K562 (cell line): Measurements from ENCODE around the gene PRMT6. TPM values are rescaled to one million over a fixed set of nuclear protein-coding genes. Genes with fewer than 3 reads are reported as not detected.

Experiments used
- ARID1B ChIP-seq: fragments of 450-650 bp; IDR thresholded peaks from 2 replicates; pipeline ENCODE4 v1.6.1; 2016; ENCODE audit warnings: antibody characterized with exemption, mild to moderate bottlenecking, inconsistent platforms
- ETV6 ChIP-seq, 3 experiments: fragments of 150-350 bp in 1 of 3; sonication (generic) in 1 of 3; formaldehyde crosslinking in 1 of 3; IDR thresholded peaks; 2 replicates each; pipeline versions ENCODE4 v1.6.1 to v1.8.0; 2014 to 2022; ENCODE audit warnings: borderline replicate concordance in 2 of 3, low read depth in 2 of 3, antibody characterized with exemption in 1 of 3, low read length in 1 of 3, mild to moderate bottlenecking in 1 of 3, missing genetic modification reagents in 1 of 3
- HNRNPUL1 ChIP-seq: fragments of 200-400 bp; formaldehyde crosslinking; IDR thresholded peaks from 2 replicates; pipeline ENCODE4 v1.6.1; 2017; ENCODE audit warnings: low read length
- KAT2B ChIP-seq: IDR thresholded peaks from one replicate; pipeline ENCODE4 v1.6.1; 2012; ENCODE audit warnings: low read depth, mild to moderate bottlenecking, control low read depth, inconsistent platforms, low read length, moderate library complexity
- MEIS2 ChIP-seq: fragments of 450-650 bp; IDR thresholded peaks from 2 replicates; pipeline ENCODE4 v1.6.1; 2014; ENCODE audit warnings: mild to moderate bottlenecking; ENCODE audit not compliant: partially characterized antibody
- NCOA2 ChIP-seq, 2 experiments: fragments of 450-650 bp; IDR thresholded peaks; 2 replicates each; pipeline ENCODE4 v1.6.1; 2018; ENCODE audit warnings: mild to moderate bottlenecking in 2 of 2, moderate library complexity in 1 of 2; ENCODE audit not compliant: partially characterized antibody in 2 of 2
- NR1H2 ChIP-seq: sonication (generic); formaldehyde crosslinking; IDR thresholded peaks from 2 replicates; pipeline ENCODE4 v1.4.0; 2020; ENCODE audit warnings: mild to moderate bottlenecking, missing genetic modification reagents
- PPARD ChIP-seq: fragments of 250-450 bp; sonication (Bioruptor Pico); IDR thresholded peaks from 2 replicates; pipeline ENCODE4 v1.8.0; 2022; ENCODE audit warnings: inconsistent platforms, mild to moderate bottlenecking, moderate library complexity
- PTRF ChIP-seq: fragments of 450-650 bp; IDR thresholded peaks from 2 replicates; pipeline ENCODE4 v1.6.1; 2016; ENCODE audit warnings: mild to moderate bottlenecking, missing genetic modification characterization, missing compliant biosample characterization
- RFX7 ChIP-seq: fragments of 250-450 bp; sonication (Bioruptor Pico); IDR thresholded peaks from 2 replicates; pipeline ENCODE4 v1.5.1; 2021; ENCODE audit warnings: mild to moderate bottlenecking
- SETDB1 ChIP-seq: IDR thresholded peaks from one replicate; pipeline ENCODE4 v1.6.1; 2012; ENCODE audit warnings: low read length, control low read depth, inconsistent platforms
- SIN3A ChIP-seq, 2 experiments: fragments of 150-350 bp in 1 of 2; IDR thresholded peaks; 2 replicates each; pipeline ENCODE4 v1.6.1; 2011 to 2016; ENCODE audit warnings: borderline replicate concordance in 2 of 2, low read depth in 2 of 2, low read length in 2 of 2, mild to moderate bottlenecking in 2 of 2, moderate library complexity in 2 of 2; ENCODE audit not compliant: control insufficient read depth in 1 of 2
- SMARCE1 ChIP-seq: fragments of 450-650 bp; IDR thresholded peaks from 2 replicates; pipeline ENCODE4 v1.7.1; 2016; ENCODE audit warnings: mild to moderate bottlenecking
- SRSF3 ChIP-seq: fragments of 200-400 bp; formaldehyde crosslinking; IDR thresholded peaks from 2 replicates; pipeline ENCODE4 v1.6.1; 2016; ENCODE audit warnings: mild to moderate bottlenecking, low read length, moderate library complexity; ENCODE audit not compliant: insufficient read depth
- TAL1 ChIP-seq: fragments of 450-650 bp; IDR thresholded peaks from 2 replicates; pipeline ENCODE4 v1.6.1; 2016; ENCODE audit warnings: mild to moderate bottlenecking
- XRCC3 ChIP-seq: fragments of 450-650 bp; IDR thresholded peaks from 2 replicates; pipeline ENCODE4 v1.6.1; 2017; ENCODE audit warnings: mild to moderate bottlenecking, moderate library complexity
- ZNF146 ChIP-seq: IDR thresholded peaks from one replicate; pipeline ENCODE4 v1.6.1; 2018; ENCODE audit warnings: missing compliant biosample characterization; ENCODE audit not compliant: unreplicated experiment
- ZNF224 ChIP-seq: sonication (generic); formaldehyde crosslinking; IDR thresholded peaks from 2 replicates; pipeline ENCODE4 v1.8.0; 2022; ENCODE audit warnings: mild to moderate bottlenecking, missing genetic modification reagents
- ZNF239 ChIP-seq: fragments of 250-450 bp; sonication (Bioruptor Pico); IDR thresholded peaks from 2 replicates; pipeline ENCODE4 v1.4.0; 2020; ENCODE audit warnings: mild to moderate bottlenecking
- ZNF3 ChIP-seq: fragments of 250-450 bp; sonication (Bioruptor Pico); IDR thresholded peaks from 2 replicates; pipeline ENCODE4 v1.5.0; 2021; ENCODE audit warnings: mild to moderate bottlenecking, moderate library complexity
- ZNF354B ChIP-seq: fragments of 250-450 bp; sonication (Bioruptor Pico); IDR thresholded peaks from 2 replicates; pipeline ENCODE4 v1.4.0; 2020
- ZNF57 ChIP-seq: fragments of 450-650 bp; formaldehyde crosslinking; IDR thresholded peaks from 2 replicates; pipeline ENCODE4 v1.4.0; 2020; ENCODE audit warnings: mild to moderate bottlenecking, moderate library complexity
- ZNF668 ChIP-seq: fragments of 250-450 bp; sonication (Bioruptor Pico); IDR thresholded peaks from 2 replicates; pipeline ENCODE4 v1.8.0; 2022; ENCODE audit warnings: mild to moderate bottlenecking, inconsistent platforms
- ZNF766 ChIP-seq: fragments of 200-800 bp; sonication (Bioruptor generic); conservative IDR thresholded peaks from 2 replicates; pipeline ENCODE4 v1.6.1; 2016; ENCODE audit warnings: missing genetic modification characterization, missing compliant biosample characterization
- ZNF780A ChIP-seq: fragments of 250-450 bp; sonication (Bioruptor Pico); IDR thresholded peaks from 2 replicates; pipeline ENCODE4 v1.5.0; 2021; ENCODE audit warnings: mild to moderate bottlenecking
- polyA plus RNA-seq, 8 experiments: library from polyadenylated mRNA; depleted of rRNA in 4 of 8; stranded (reverse) in 5 of 8; unstranded in 3 of 8; fragments of >200 nt; fragmentation: Nextera tagmentation in 2 of 8; fragmentation: Illumina TruSeq in 1 of 8; extraction: Ambion mirVana in 2 of 8; extraction: Trizol in 1 of 8; gene quantifications; 2 replicates each; pipeline versions ENCODE4 v1.2.1 to v1.2.3, GENCODE V29; 2011 to 2014; ENCODE audit warnings: inconsistent platforms in 1 of 8, missing spikeins in 1 of 8
- total RNA-seq, 7 experiments: library from RNA; depleted of rRNA in 6 of 7; stranded (reverse); fragments of >200 nt in 6 of 7; fragmentation: Illumina TruSeq in 2 of 7; extraction: Trizol in 2 of 7; gene quantifications; 2 replicates each; pipeline versions ENCODE4 v1.2.1 to v1.2.3, GENCODE V29; 2011 to 2021; ENCODE audit warnings: low replicate concordance in 1 of 7
- TF ChIP-seq, protein P1 (sequence below): fragments of 250-450 bp; sonication (Bioruptor Pico); IDR thresholded peaks from 2 replicates; pipeline ENCODE4 v1.5.0; 2021
- TF ChIP-seq, protein P2 (sequence below): IDR thresholded peaks from 2 replicates; pipeline ENCODE4 v1.6.1; 2011; ENCODE audit not compliant: insufficient read length; ENCODE audit errors: extremely low read depth
- TF ChIP-seq, protein P3 (sequence below): sonication (generic); formaldehyde crosslinking; IDR thresholded peaks from 2 replicates; pipeline ENCODE4 v1.8.1; 2022; ENCODE audit warnings: missing genetic modification reagents

The PRMT6 gene
- total and polyA plus RNA-seq, 9 of the 15 experiments (the other 6 are each of a cell fraction or from before 2014, with no cell fraction given): 6.1 to 36.9 (median 29.4) TPM

DNA sequence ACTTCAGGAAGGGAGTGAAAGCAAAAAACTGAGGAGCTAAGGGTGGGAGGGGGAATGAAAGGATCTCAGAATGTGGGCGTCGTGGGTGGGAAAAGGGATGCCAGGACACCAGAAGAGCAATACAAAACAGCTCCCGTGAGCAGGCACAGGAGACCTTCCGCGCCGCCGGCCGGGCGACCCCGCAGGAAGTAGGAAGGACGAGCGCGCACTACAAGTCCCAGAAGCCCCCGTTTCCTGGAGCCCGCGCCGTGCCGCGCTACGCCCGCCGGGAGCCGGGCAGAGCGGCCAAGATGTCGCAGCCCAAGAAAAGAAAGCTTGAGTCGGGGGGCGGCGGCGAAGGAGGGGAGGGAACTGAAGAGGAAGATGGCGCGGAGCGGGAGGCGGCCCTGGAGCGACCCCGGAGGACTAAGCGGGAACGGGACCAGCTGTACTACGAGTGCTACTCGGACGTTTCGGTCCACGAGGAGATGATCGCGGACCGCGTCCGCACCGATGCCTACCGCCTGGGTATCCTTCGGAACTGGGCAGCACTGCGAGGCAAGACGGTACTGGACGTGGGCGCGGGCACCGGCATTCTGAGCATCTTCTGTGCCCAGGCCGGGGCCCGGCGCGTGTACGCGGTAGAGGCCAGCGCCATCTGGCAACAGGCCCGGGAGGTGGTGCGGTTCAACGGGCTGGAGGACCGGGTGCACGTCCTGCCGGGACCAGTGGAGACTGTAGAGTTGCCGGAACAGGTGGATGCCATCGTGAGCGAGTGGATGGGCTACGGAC, at the start of gene PRMT6 (continued):
- 0 out of 2 replicates have a peak, but pooled peaks have one; percentile 55 for TF ChIP-seq ARID1B
- TF ChIP-seq ETV6 (IDR thresholded peaks at IDR 0.05; ENCODE audit: borderline replicate concordance in 1 of 2, low read depth in 2 of 2, low read length in 1 of 2): no peak
- TF ChIP-seq ETV6 (CRISPR knock-in tag; IDR thresholded peaks at IDR 0.05; ENCODE audit: borderline replicate concordance): 0 out of 2 replicates have a peak, but pooled peaks have one; percentile 74
- TF ChIP-seq PPARD (CRISPR knock-in tag): no peak
- TF ChIP-seq, protein P1, sequence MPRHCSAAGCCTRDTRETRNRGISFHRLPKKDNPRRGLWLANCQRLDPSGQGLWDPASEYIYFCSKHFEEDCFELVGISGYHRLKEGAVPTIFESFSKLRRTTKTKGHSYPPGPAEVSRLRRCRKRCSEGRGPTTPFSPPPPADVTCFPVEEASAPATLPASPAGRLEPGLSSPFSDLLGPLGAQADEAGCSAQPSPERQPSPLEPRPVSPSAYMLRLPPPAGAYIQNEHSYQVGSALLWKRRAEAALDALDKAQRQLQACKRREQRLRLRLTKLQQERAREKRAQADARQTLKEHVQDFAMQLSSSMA (CRISPR knock-in tag): no peak
- TF ChIP-seq RFX7 (CRISPR knock-in tag): no peak
- no peak for TF ChIP-seq ZNF146 (CRISPR knock-in tag)
- no peak for TF ChIP-seq TAL1
- TF ChIP-seq SIN3A (IDR thresholded peaks at IDR 0.05; ENCODE audit: borderline replicate concordance in 2 of 2, control insufficient read depth in 1 of 2, low read depth in 2 of 2, low read length in 2 of 2): peak in 1 of 2 experiments; percentile 42; a peak in 1 of 4 replicates
- TF ChIP-seq SETDB1: no peak
- TF ChIP-seq ZNF766 (CRISPR knock-in tag): no peak
- TF ChIP-seq ZNF239 (CRISPR knock-in tag): peak; percentile 30; the same call in 1 of the 2 replicates
- TF ChIP-seq NCOA2 (IDR thresholded peaks at IDR 0.05; ENCODE audit: partially characterized antibody in 2 of 2): no peak
- TF ChIP-seq PTRF: no peak
- 0 out of 2 replicates have a peak, but pooled peaks have one; percentile 13 for TF ChIP-seq ZNF224 (CRISPR knock-in tag)
- no peak for TF ChIP-seq ZNF780A
- TF ChIP-seq ZNF668 (CRISPR knock-in tag): no peak
- no peak for TF ChIP-seq SRSF3
- TF ChIP-seq MEIS2: no peak
- TF ChIP-seq, protein P2, sequence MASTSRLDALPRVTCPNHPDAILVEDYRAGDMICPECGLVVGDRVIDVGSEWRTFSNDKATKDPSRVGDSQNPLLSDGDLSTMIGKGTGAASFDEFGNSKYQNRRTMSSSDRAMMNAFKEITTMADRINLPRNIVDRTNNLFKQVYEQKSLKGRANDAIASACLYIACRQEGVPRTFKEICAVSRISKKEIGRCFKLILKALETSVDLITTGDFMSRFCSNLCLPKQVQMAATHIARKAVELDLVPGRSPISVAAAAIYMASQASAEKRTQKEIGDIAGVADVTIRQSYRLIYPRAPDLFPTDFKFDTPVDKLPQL: peak; percentile 4
- no peak for TF ChIP-seq XRCC3
- TF ChIP-seq ZNF57 (CRISPR knock-in tag): no peak
- TF ChIP-seq ZNF354B: no peak
- TF ChIP-seq, protein P3, sequence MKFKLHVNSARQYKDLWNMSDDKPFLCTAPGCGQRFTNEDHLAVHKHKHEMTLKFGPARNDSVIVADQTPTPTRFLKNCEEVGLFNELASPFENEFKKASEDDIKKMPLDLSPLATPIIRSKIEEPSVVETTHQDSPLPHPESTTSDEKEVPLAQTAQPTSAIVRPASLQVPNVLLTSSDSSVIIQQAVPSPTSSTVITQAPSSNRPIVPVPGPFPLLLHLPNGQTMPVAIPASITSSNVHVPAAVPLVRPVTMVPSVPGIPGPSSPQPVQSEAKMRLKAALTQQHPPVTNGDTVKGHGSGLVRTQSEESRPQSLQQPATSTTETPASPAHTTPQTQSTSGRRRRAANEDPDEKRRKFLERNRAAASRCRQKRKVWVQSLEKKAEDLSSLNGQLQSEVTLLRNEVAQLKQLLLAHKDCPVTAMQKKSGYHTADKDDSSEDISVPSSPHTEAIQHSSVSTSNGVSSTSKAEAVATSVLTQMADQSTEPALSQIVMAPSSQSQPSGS (CRISPR knock-in tag): no peak
- no peak for TF ChIP-seq KAT2B
- TF ChIP-seq SMARCE1: no peak
- no peak for TF ChIP-seq ZNF3 (CRISPR knock-in tag)
- TF ChIP-seq NR1H2 (CRISPR knock-in tag): no peak; the same call in 1 of the 2 replicates
- no peak for TF ChIP-seq HNRNPUL1
